ENCODE results near the gene ZNF281.

Gene ZNF281

GRCh38 chr1:200401263-200401662 lies 8.6 kb downstream of the ZNF281 start:
- Histone ChIP-seq H2BK12ac (ENCODE audit: low read length) (no peak overlapping the region), H4K91ac (ENCODE audit: low read depth, low read length, poor library complexity) (no peak overlapping the region), H3K9ac (ENCODE audit: low read depth, low read length, poor library complexity) (no peak overlapping the region), H3K4ac (ENCODE audit: low read length) (no peak overlapping the region), H3K18ac (ENCODE audit: low read length) (no peak overlapping the region), H3K79me1 (ENCODE audit: low read depth, low read length) (no peaks in the 10 kb centered on the region), H3K4me2 (ENCODE audit: insufficient read depth, low read length, poor library complexity, severe bottlenecking) (no peak overlapping the region), H2BK15ac (ENCODE audit: low read length) (no peak overlapping the region), H2AFZ (ENCODE audit: low read length) (no peak overlapping the region), H4K8ac (ENCODE audit: low read depth, low read length) (no peak overlapping the region), H3K27me3 (ENCODE audit: control insufficient read depth in 3 of 3, insufficient read depth in 3 of 3, low read depth in 1 of 3, low read length in 3 of 3) (no peaks in the 10 kb centered on the region), H3K23ac (ENCODE audit: low read depth, low read length, poor library complexity) (no peak overlapping the region), H3K4me1 (ENCODE audit: control insufficient read depth in 2 of 2, insufficient read depth in 1 of 2, low read depth in 1 of 2, low read length in 2 of 2) (no peaks in the 10 kb centered on the region), H2BK120ac (ENCODE audit: low read depth, low read length) (no peak overlapping the region), H3K4me3 (ENCODE audit: low read length in 2 of 2) (no peak overlapping the region), H3K9me3 (replicated peaks in 1 of 2; ENCODE audit: control insufficient read depth in 2 of 2, insufficient read depth in 1 of 2, low read depth in 1 of 2, low read length in 2 of 2) (peaks cover 0 to 14% of the 10 kb centered on the region in 2 donors), H3K27ac (replicated peaks; ENCODE audit: low read length) (no peak overlapping the region), H3K36me3 (replicated peaks in 1 of 2; ENCODE audit: control insufficient read depth in 2 of 2, insufficient read depth in 2 of 2, low read length in 2 of 2) (peaks cover 0 to 55% of the 10 kb centered on the region in 2 donors), H2BK5ac (ENCODE audit: low read length) (no peak overlapping the region), H2AK5ac (ENCODE audit: low read depth, low read length) (no peak overlapping the region), H3K14ac (ENCODE audit: low read length) (no peak overlapping the region)
- DNase-seq (ENCODE audit: low spot score), result no peak
- no CpG with 5 or more reads among the region's 2 CpGs for WGBS, 2 donors (ENCODE audit: extremely low coverage in 2 of 2, insufficient read length in 2 of 2, insufficient replicate concordance in 1 of 2)

GRCh38 chr1:200400556-200400955 lies 9.3 kb downstream of the ZNF281 start:
- no peak overlapping the region for H3K9ac ChIP-seq (ENCODE audit: low read depth, low read length, poor library complexity)
- no peak overlapping the region for H3K4me3 ChIP-seq (ENCODE audit: low read length in 2 of 2)
- no peak overlapping the region for H2AFZ ChIP-seq (ENCODE audit: low read length)
- no peak overlapping the region for H4K8ac ChIP-seq (ENCODE audit: low read depth, low read length)
- no peak overlapping the region for H2BK15ac ChIP-seq (ENCODE audit: low read length)
- H3K4me1 ChIP-seq (ENCODE audit: control insufficient read depth in 2 of 2, insufficient read depth in 1 of 2, low read depth in 1 of 2, low read length in 2 of 2), result no peaks in the 10 kb centered on the region
- H3K27ac ChIP-seq (replicated peaks; ENCODE audit: low read length), result no peak overlapping the region
- H3K4me2 ChIP-seq (ENCODE audit: insufficient read depth, low read length, poor library complexity, severe bottlenecking), result no peak overlapping the region
- H2BK5ac ChIP-seq (ENCODE audit: low read length), result no peak overlapping the region
- no peak overlapping the region for H2BK120ac ChIP-seq (ENCODE audit: low read depth, low read length)
- H3K18ac ChIP-seq (ENCODE audit: low read length), result no peak overlapping the region
- peaks cover 0 to 48% of the 10 kb centered on the region in 2 donors for H3K36me3 ChIP-seq (replicated peaks in 1 of 2; ENCODE audit: control insufficient read depth in 2 of 2, insufficient read depth in 2 of 2, low read length in 2 of 2)
- no peak for DNase-seq (ENCODE audit: low spot score)
- H3K79me1 ChIP-seq (ENCODE audit: low read depth, low read length), result no peaks in the 10 kb centered on the region
- H2AK5ac ChIP-seq (ENCODE audit: low read depth, low read length), result no peak overlapping the region
- H4K91ac ChIP-seq (ENCODE audit: low read depth, low read length, poor library complexity), result no peak overlapping the region
- no peak overlapping the region for H2BK12ac ChIP-seq (ENCODE audit: low read length)
- no peak overlapping the region for H3K14ac ChIP-seq (ENCODE audit: low read length)
- peaks cover 0 to 8% of the 10 kb centered on the region in 2 donors for H3K9me3 ChIP-seq (replicated peaks in 1 of 2; ENCODE audit: control insufficient read depth in 2 of 2, insufficient read depth in 1 of 2, low read depth in 1 of 2, low read length in 2 of 2)
- H3K4ac ChIP-seq (ENCODE audit: low read length), result no peak overlapping the region
- H3K23ac ChIP-seq (ENCODE audit: low read depth, low read length, poor library complexity), result no peak overlapping the region
- no peaks in the 10 kb centered on the region for H3K27me3 ChIP-seq (ENCODE audit: control insufficient read depth in 3 of 3, insufficient read depth in 3 of 3, low read depth in 1 of 3, low read length in 3 of 3)
- no CpG with 5 or more reads among the region's 2 CpGs for WGBS, 2 donors (ENCODE audit: extremely low coverage in 2 of 2, insufficient read length in 2 of 2, insufficient replicate concordance in 1 of 2)

- Histone ChIP-seq H3K14ac (ENCODE audit: low read length) (no peak overlapping the region), H3K23ac (ENCODE audit: low read depth, low read length, poor library complexity) (no peak overlapping the region), H2AFZ (ENCODE audit: low read length) (no peak overlapping the region), H3K4me1 (ENCODE audit: control insufficient read depth in 2 of 2, insufficient read depth in 1 of 2, low read depth in 1 of 2, low read length in 2 of 2) (no peaks in the 10 kb centered on the region), H3K79me1 (ENCODE audit: low read depth, low read length) (no peaks in the 10 kb centered on the region), H3K9ac (ENCODE audit: low read depth, low read length, poor library complexity) (no peak overlapping the region), H3K18ac (ENCODE audit: low read length) (no peak overlapping the region), H2BK120ac (ENCODE audit: low read depth, low read length) (no peak overlapping the region), H3K27ac (replicated peaks; ENCODE audit: low read length) (no peak overlapping the region), H3K27me3 (ENCODE audit: control insufficient read depth in 3 of 3, insufficient read depth in 3 of 3, low read depth in 1 of 3, low read length in 3 of 3) (no peaks in the 10 kb centered on the region), H3K4ac (ENCODE audit: low read length) (no peak overlapping the region), H3K36me3 (replicated peaks in 1 of 2; ENCODE audit: control insufficient read depth in 2 of 2, insufficient read depth in 2 of 2, low read length in 2 of 2) (peaks cover 0 to 41% of the 10 kb centered on the region in 2 donors), H2BK15ac (ENCODE audit: low read length) (no peak overlapping the region), H4K91ac (ENCODE audit: low read depth, low read length, poor library complexity) (no peak overlapping the region), H3K4me2 (ENCODE audit: insufficient read depth, low read length, poor library complexity, severe bottlenecking) (no peak overlapping the region), H2BK12ac (ENCODE audit: low read length) (no peak overlapping the region), H2AK5ac (ENCODE audit: low read depth, low read length) (no peak overlapping the region), H4K8ac (ENCODE audit: low read depth, low read length) (no peak overlapping the region), H3K4me3 (ENCODE audit: low read length in 2 of 2) (no peak overlapping the region), H2BK5ac (ENCODE audit: low read length) (no peak overlapping the region), H3K9me3 (replicated peaks in 1 of 2; ENCODE audit: control insufficient read depth in 2 of 2, insufficient read depth in 1 of 2, low read depth in 1 of 2, low read length in 2 of 2) (peaks cover 0 to under 1% of the 10 kb centered on the region in 2 donors)
- no CpG with 5 or more reads among the region's 1 CpG for WGBS, 2 donors (ENCODE audit: extremely low coverage in 2 of 2, insufficient read length in 2 of 2, insufficient replicate concordance in 1 of 2)
- DNase-seq (ENCODE audit: low spot score), result no peak
Measured at GRCh38 chr1:200399860-200400259, 10.0 kb downstream of the ZNF281 start.

- no peak overlapping the region for H3K23ac ChIP-seq (ENCODE audit: low read depth, low read length, poor library complexity)
- peaks cover 0 to 26% of the 10 kb centered on the region in 2 donors for H3K36me3 ChIP-seq (replicated peaks in 1 of 2; ENCODE audit: control insufficient read depth in 2 of 2, insufficient read depth in 2 of 2, low read length in 2 of 2)
- H3K18ac ChIP-seq (ENCODE audit: low read length), result no peak overlapping the region
- H2AK5ac ChIP-seq (ENCODE audit: low read depth, low read length), result no peak overlapping the region
- H2BK5ac ChIP-seq (ENCODE audit: low read length), result no peak overlapping the region
- H3K79me1 ChIP-seq (ENCODE audit: low read depth, low read length), result no peaks in the 10 kb centered on the region
- H3K9ac ChIP-seq (ENCODE audit: low read depth, low read length, poor library complexity), result no peak overlapping the region
- no peak overlapping the region for H2BK120ac ChIP-seq (ENCODE audit: low read depth, low read length)
- H2AFZ ChIP-seq (ENCODE audit: low read length), result no peak overlapping the region
- no peak overlapping the region for H3K4ac ChIP-seq (ENCODE audit: low read length)
- DNase-seq (ENCODE audit: low spot score), result no peak
- no peak overlapping the region for H3K4me2 ChIP-seq (ENCODE audit: insufficient read depth, low read length, poor library complexity, severe bottlenecking)
- H4K91ac ChIP-seq (ENCODE audit: low read depth, low read length, poor library complexity), result no peak overlapping the region
- no peak overlapping the region for H3K4me3 ChIP-seq (ENCODE audit: low read length in 2 of 2)
- H3K14ac ChIP-seq (ENCODE audit: low read length), result no peak overlapping the region
- H3K27me3 ChIP-seq (ENCODE audit: control insufficient read depth in 3 of 3, insufficient read depth in 3 of 3, low read depth in 1 of 3, low read length in 3 of 3), result no peaks in the 10 kb centered on the region
- H4K8ac ChIP-seq (ENCODE audit: low read depth, low read length), result no peak overlapping the region
- H2BK12ac ChIP-seq (ENCODE audit: low read length), result no peak overlapping the region
- no peak overlapping the region for H2BK15ac ChIP-seq (ENCODE audit: low read length)
- WGBS, 2 donors (ENCODE audit: extremely low coverage in 2 of 2, insufficient read length in 2 of 2, insufficient replicate concordance in 1 of 2), result no CpG with 5 or more reads among the region's 1 CpG
- H3K4me1 ChIP-seq (ENCODE audit: control insufficient read depth in 2 of 2, insufficient read depth in 1 of 2, low read depth in 1 of 2, low read length in 2 of 2), result no peaks in the 10 kb centered on the region
- H3K27ac ChIP-seq (replicated peaks; ENCODE audit: low read length), result no peak overlapping the region
- H3K9me3 ChIP-seq (replicated peaks in 1 of 2; ENCODE audit: control insufficient read depth in 2 of 2, insufficient read depth in 1 of 2, low read depth in 1 of 2, low read length in 2 of 2), result no peaks in the 10 kb centered on the region
Measured at GRCh38 chr1:200398373-200398772, 11.5 kb downstream of the ZNF281 start.

Measured in neuronal stem cell (in vitro differentiated cells).